ENCODE measurements around the gene CEP104.

The CEP104 gene

DNA sequence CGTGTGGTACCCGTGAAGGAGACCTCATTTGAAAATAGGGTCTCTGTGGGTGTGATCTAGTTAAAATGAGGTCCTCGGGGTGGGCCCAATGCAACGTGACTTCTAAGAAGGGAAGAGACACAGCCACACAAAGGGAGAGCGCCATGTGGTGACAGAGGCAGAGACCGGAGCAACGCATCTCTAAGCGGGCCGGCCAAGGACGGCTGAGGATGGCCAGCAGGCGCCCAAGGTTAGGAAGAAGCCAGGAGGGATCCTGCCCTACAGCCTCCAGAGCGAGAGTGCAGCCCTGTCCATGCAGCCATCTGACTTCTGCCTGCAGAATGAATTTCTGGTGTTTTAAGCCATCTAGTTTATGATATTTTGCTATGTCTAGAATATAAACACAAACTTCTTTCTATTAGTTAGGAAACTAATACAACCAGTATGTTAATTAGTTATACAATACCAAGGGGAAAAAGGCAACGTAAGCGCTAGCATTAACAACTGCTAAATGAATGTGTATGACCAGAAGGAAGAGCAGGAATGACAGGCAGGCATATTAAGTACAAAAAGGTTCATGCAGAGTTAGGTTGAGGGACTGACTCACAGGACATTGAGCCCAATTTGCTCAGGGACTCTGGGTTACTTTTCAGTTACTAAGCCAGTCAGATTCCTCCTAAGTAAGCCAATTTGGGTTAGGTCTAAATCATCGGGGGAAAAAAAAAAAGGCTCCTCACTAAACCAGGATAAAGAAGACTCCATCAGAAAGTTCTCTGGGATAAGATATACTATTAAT is 4.1 kb downstream of the CEP104 start:
- DNase-seq (ENCODE audit: insufficient read length, low spot score): no peak
- TF ChIP-seq, protein P1, sequence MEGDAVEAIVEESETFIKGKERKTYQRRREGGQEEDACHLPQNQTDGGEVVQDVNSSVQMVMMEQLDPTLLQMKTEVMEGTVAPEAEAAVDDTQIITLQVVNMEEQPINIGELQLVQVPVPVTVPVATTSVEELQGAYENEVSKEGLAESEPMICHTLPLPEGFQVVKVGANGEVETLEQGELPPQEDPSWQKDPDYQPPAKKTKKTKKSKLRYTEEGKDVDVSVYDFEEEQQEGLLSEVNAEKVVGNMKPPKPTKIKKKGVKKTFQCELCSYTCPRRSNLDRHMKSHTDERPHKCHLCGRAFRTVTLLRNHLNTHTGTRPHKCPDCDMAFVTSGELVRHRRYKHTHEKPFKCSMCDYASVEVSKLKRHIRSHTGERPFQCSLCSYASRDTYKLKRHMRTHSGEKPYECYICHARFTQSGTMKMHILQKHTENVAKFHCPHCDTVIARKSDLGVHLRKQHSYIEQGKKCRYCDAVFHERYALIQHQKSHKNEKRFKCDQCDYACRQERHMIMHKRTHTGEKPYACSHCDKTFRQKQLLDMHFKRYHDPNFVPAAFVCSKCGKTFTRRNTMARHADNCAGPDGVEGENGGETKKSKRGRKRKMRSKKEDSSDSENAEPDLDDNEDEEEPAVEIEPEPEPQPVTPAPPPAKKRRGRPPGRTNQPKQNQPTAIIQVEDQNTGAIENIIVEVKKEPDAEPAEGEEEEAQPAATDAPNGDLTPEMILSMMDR (IDR thresholded peaks at IDR 0.05; ENCODE audit: insufficient read depth, missing control alignments): no peak
- no peak for FAIRE-seq

DNA sequence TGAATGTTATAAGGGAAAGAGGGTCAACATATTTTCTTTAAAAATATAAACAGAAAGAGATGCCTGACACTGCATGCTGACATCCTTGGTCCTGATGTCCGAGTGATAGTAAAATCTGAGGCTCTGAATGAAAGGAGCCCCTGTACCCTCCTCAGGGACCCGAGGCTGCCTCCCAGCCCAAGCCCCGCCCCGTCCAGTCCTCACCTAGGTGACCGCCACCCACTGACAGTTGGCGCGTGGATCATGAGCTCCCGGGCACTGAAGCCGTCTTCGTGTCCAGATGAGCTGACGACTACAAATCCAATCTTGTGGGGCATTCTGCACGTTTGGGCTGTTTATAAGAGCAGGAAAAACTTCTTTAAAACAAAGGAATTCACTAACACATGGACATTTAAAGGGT is 4.9 kb downstream of the CEP104 start:
- DNase-seq (ENCODE audit: insufficient read length, low spot score) (no peak), FAIRE-seq (no peak)
- TF ChIP-seq, protein P1 (IDR thresholded peaks at IDR 0.05; ENCODE audit: insufficient read depth, missing control alignments): no peak

GRCh38 chr1:3851292-3851691 is 5.7 kb downstream of the CEP104 start:
- TF ChIP-seq, protein P1 (IDR thresholded peaks at IDR 0.05; ENCODE audit: insufficient read depth, missing control alignments): no peak
- FAIRE-seq (no peak), DNase-seq (ENCODE audit: insufficient read length, low spot score) (no peak)

- TF ChIP-seq, protein P1 (IDR thresholded peaks at IDR 0.05; ENCODE audit: insufficient read depth, missing control alignments): no peak
- DNase-seq (ENCODE audit: insufficient read length, low spot score) (no peak), FAIRE-seq (no peak)
Observed at GRCh38 chr1:3850857-3851256, 6.2 kb downstream of the CEP104 start.

DNA sequence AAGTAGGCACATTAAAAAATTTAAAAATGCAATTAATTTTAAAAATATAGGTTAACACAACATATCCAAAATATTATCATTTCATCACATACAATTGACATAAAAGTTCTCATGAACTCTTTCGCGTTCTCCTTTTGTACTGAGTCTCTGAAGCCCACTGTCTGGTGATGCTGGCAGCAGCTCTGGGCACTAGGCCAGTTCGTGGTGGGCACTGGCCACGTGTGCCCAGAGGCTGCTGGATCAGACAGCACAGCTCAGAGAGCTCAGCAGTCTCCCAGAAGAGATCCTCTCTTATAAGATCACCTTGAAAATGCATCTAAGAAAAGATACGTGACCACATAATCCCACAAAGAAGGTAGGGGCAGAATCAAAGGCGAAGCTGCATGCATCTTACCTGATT is 9.9 kb downstream of the CEP104 start:
- DNase-seq (ENCODE audit: insufficient read length, low spot score) (no peak), FAIRE-seq (no peak)
- TF ChIP-seq, protein P1 (IDR thresholded peaks at IDR 0.05; ENCODE audit: insufficient read depth, missing control alignments): no peak

DNA sequence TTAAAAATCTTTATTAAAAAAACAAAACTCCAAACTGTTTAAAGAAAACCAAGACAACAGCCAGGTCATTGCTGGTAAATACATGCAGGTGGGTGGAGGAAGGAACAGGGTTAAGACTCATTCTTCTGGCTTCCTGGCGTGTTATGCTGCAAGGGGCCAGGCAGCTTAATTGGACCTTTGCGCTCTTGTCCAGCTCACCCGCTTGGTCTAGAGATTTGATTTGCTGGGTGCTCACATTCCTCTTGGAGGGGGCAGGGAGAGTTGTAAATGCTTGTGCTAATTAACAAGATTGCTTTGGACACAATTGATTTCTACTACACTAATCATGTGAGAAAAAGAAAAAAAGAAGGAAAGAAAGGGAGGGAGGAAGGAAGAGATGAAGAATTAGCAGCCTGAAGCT is 10.5 kb downstream of the CEP104 start:
- FAIRE-seq: no peak
- TF ChIP-seq, protein P1 (IDR thresholded peaks at IDR 0.05; ENCODE audit: insufficient read depth, missing control alignments): no peak
- no peak for DNase-seq (ENCODE audit: insufficient read length, low spot score)

DNA sequence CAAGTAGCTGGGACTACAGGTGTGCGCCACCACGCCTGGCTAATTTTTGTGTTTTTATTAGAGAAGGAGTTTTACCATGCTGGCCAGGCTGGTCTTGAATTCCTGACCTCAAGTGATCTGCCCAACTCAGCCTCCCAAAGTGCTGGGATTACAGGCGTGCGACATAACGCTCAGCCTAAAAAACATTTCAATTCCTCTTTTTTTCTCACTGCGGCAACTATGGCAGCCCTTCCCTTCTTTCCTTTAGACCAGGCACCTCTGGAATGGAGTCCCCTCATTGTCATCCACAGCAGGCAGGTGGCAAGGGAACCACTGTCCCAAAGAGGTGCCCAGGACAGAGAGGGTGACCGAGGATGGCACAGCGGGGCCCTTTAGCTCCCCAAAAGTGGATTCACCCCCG is 14.1 kb downstream of the CEP104 start:
- no peak for FAIRE-seq
- TF ChIP-seq, protein P1 (IDR thresholded peaks at IDR 0.05; ENCODE audit: insufficient read depth, missing control alignments): no peak
- no peak for DNase-seq (ENCODE audit: insufficient read length, low spot score)

Data from D721Med (cell line).